NB4 (cell line): ENCODE measurements around the gene SLC37A1.

Source experiments
- CTCF ChIP-seq: IDR thresholded peaks from one replicate; pipeline ENCODE4 v1.5.1; 2012; ENCODE audit warnings: low read depth, low read length
- MYC ChIP-seq: IDR thresholded peaks from 2 replicates; pipeline ENCODE4 v1.6.1; 2011; ENCODE audit warnings: low read depth, low read length
- POLR2A ChIP-seq: IDR thresholded peaks from 2 replicates; pipeline ENCODE4 v1.6.1; 2011; ENCODE audit warnings: mild to moderate bottlenecking; ENCODE audit not compliant: insufficient read length; ENCODE audit errors: extremely low read depth
- TF ChIP-seq, protein P1 (sequence below): IDR thresholded peaks from 2 replicates; pipeline ENCODE4 v1.6.1; 2011; ENCODE audit warnings: low read depth, low read length

- TF ChIP-seq CTCF (no peak), POLR2A (no peak), MYC (no peak)
- TF ChIP-seq, protein P1, sequence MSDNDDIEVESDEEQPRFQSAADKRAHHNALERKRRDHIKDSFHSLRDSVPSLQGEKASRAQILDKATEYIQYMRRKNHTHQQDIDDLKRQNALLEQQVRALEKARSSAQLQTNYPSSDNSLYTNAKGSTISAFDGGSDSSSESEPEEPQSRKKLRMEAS, result no peak
Observed at GRCh38 chr21:42498012-42498411, 15.6 kb upstream of the SLC37A1 start.
